Measurements from ENCODE around the gene DYNC2LI1. TPM values are rescaled to one million over a fixed set of nuclear protein-coding genes. Genes with fewer than 3 reads are reported as not detected.

DYNC2LI1 gene
- total and polyA plus RNA-seq, 2 of the 8 experiments (the other 6 are each of a cell fraction or from before 2014, with no cell fraction given): 3.9 to 7.6 TPM

GRCh38 chr2:43759195-43759594, 14.6 kb upstream of the DYNC2LI1 start:
- H4K5ac ChIP-seq (ENCODE audit: insufficient read length, low read depth, low read length): no peak overlapping the region
- no peaks in the 10 kb centered on the region for H3K79me1 ChIP-seq (ENCODE audit: low read depth, low read length)
- no peak overlapping the region for H3K18ac ChIP-seq (ENCODE audit: extremely low read depth, low read length)
- no peak overlapping the region for H2BK12ac ChIP-seq (ENCODE audit: low read depth, low read length)
- no peak overlapping the region for H3K4ac ChIP-seq (replicated peaks; ENCODE audit: insufficient read length, low read depth, low read length)
- no peaks in the 10 kb centered on the region for H3K9me3 ChIP-seq (ENCODE audit: insufficient read depth in 2 of 2, low read depth in 1 of 2, low read length in 1 of 2)
- no peak overlapping the region for H4K8ac ChIP-seq (ENCODE audit: extremely low read depth, insufficient read depth, low read length)
- H3K27me3 ChIP-seq (replicated peaks in 1 of 4; ENCODE audit: control insufficient read depth in 3 of 4, extremely low read depth in 1 of 4, insufficient read depth in 3 of 4, low read length in 3 of 4): no peaks in the 10 kb centered on the region
- H3K14ac ChIP-seq (ENCODE audit: insufficient read length): no peak overlapping the region
- no peaks in the 10 kb centered on the region for H3K79me2 ChIP-seq (ENCODE audit: control insufficient read depth in 1 of 2, insufficient read depth in 2 of 2, low read length in 2 of 2)
- H3K4me3 ChIP-seq (ENCODE audit: extremely low read depth in 1 of 4, insufficient read depth in 2 of 4, low read depth in 3 of 4, low read length in 4 of 4): no peak overlapping the region
- FAIRE-seq: no peak
- DNase-seq (ENCODE audit: low read depth in 1 of 2, low spot score in 2 of 2): no peak
- no peak overlapping the region for H3K56ac ChIP-seq (replicated peaks; ENCODE audit: insufficient read length, low read depth, low read length)
- no peak overlapping the region for H3K9ac ChIP-seq (replicated peaks in 1 of 4; ENCODE audit: extremely low read depth in 1 of 4, low read depth in 3 of 4, low read length in 3 of 4)
- no peak overlapping the region for H3K27ac ChIP-seq (ENCODE audit: low read depth, low read length)
- CTCF ChIA-PET (ENCODE audit: partially characterized antibody): interaction anchor here (1.9 kb wide), 1 partner anchor 119 kb away, joined by 4 read pairs; no protein-coding TSS in a partner anchor
- no peak overlapping the region for H2BK15ac ChIP-seq (ENCODE audit: low read length)
- H2BK20ac ChIP-seq (ENCODE audit: low read length): no peak overlapping the region
- H2AFZ ChIP-seq (ENCODE audit: low read length): no peak overlapping the region
- no peaks in the 10 kb centered on the region for H3K36me3 ChIP-seq (ENCODE audit: control insufficient read depth in 2 of 4, insufficient read depth in 4 of 4, low read length in 3 of 4)
- TF ChIP-seq NANOG (IDR thresholded peaks at IDR 0.05; ENCODE audit: insufficient read depth, low read depth, low read length, poor library complexity, severe bottlenecking): no peak
- no peak for TF ChIP-seq POLR2AphosphoS5 (IDR thresholded peaks at IDR 0.05; ENCODE audit: low read depth, low read length)
- TF ChIP-seq JUN (IDR thresholded peaks at IDR 0.05; ENCODE audit: low read depth, low read length): no peak
- no peak for TF ChIP-seq CBX5 (IDR thresholded peaks at IDR 0.05; ENCODE audit: low read depth, low read length)
- no peak for TF ChIP-seq SRF (IDR thresholded peaks at IDR 0.05; ENCODE audit: low read depth, low read length)
- no peak for TF ChIP-seq GABPA (IDR thresholded peaks at IDR 0.05; ENCODE audit: borderline replicate concordance, insufficient read depth, low read length)
- TF ChIP-seq CHD2 (IDR thresholded peaks at IDR 0.05; ENCODE audit: low read length): no peak
- H4K20me1 ChIP-seq (replicated peaks in 1 of 2; ENCODE audit: control insufficient read depth in 1 of 2, insufficient read depth in 2 of 2, low read length in 2 of 2): no peaks in the 10 kb centered on the region
- no peak overlapping the region for H2BK120ac ChIP-seq (replicated peaks; ENCODE audit: low read depth, low read length)
- no peak overlapping the region for H2BK5ac ChIP-seq (ENCODE audit: low read depth, low read length)
- H3K23me2 ChIP-seq (ENCODE audit: low read depth, low read length): no peaks in the 10 kb centered on the region
- peaks cover 0 to 3% (median 0%) of the 10 kb centered on the region in 4 experiments; a peak in 1 of 7 replicates for H3K4me1 ChIP-seq (replicated peaks in 1 of 4; ENCODE audit: control insufficient read depth in 3 of 4, insufficient read depth in 4 of 4, low read length in 3 of 4)
- no peak overlapping the region for H3K23ac ChIP-seq (ENCODE audit: insufficient read length)
- no peak overlapping the region for H3K4me2 ChIP-seq (ENCODE audit: insufficient read depth in 1 of 2, low read depth in 2 of 2, low read length in 2 of 2)
- H4K91ac ChIP-seq (replicated peaks; ENCODE audit: insufficient read length, low read length): no peak overlapping the region
- H2AK5ac ChIP-seq (ENCODE audit: low read depth, low read length): no peak overlapping the region
- POLR2A ChIA-PET (ENCODE audit: partially characterized antibody): interaction anchor here (1.3 kb wide), 1 partner anchor 9 kb away, joined by 5 read pairs; no protein-coding TSS in a partner anchor
